Left lung (tissue), 10 donors: ENCODE results near the gene DHX32. TPM values are rescaled to one million over a fixed set of nuclear protein-coding genes. Genes with fewer than 3 reads are reported as not detected.
A peak's percentile ranks its signal among the peaks of the same experiment; 100 is the strongest.

Experiments
- ATAC-seq: fragments of 200-7000 bp; cut with Tn5 transposase; one replicate; pipeline ENCODE4 v1.9.1; 2020; ENCODE audit warnings: moderate library complexity
- DNase-seq, 4 donors: peaks; one replicate each; pipeline ENCODE4 v3.0.0-alpha.2; 2013 to 2020
- H3K27ac ChIP-seq, 2 donors: fragments of 200-600 bp; sonication (generic) in 1 of 2; one replicate each; pipeline versions ENCODE4 v1.5.0 to v1.8.0; 2020 to 2021
- H3K27me3 ChIP-seq, 2 donors: fragments of 200-600 bp; sonication (generic) in 1 of 2; one replicate each; pipeline versions ENCODE4 v1.5.0 to v1.8.0; 2020 to 2021
- H3K36me3 ChIP-seq, 2 donors: fragments of 200-600 bp; sonication (generic) in 1 of 2; one replicate each; pipeline versions ENCODE4 v1.5.0 to v1.8.0; 2020 to 2021
- H3K4me1 ChIP-seq, 2 donors: fragments of 200-600 bp; one replicate each; pipeline ENCODE4 v1.8.0; 2021
- H3K4me3 ChIP-seq, 2 donors: fragments of 200-600 bp; sonication (generic) in 1 of 2; one replicate each; pipeline versions ENCODE4 v1.5.0 to v1.8.0; 2020 to 2021; ENCODE audit warnings: mild to moderate bottlenecking in 1 of 2
- H3K9me3 ChIP-seq, 2 donors: fragments of 200-600 bp; sonication (generic) in 1 of 2; one replicate each; pipeline versions ENCODE4 v1.5.0 to v1.8.0; 2020 to 2021
- CTCF ChIP-seq, 2 donors: fragments of 200-600 bp; sonication (generic) in 1 of 2; IDR thresholded peaks; one replicate each; pipeline versions ENCODE4 v1.5.0 to v1.8.0; 2021; ENCODE audit warnings: antibody characterized with exemption in 2 of 2
- intact Hi-C, 2 donors: fragments of 100-400 bp; cut with DNase I; formaldehyde crosslinking; loops; one replicate each; pipeline versions ENCODE4 v1.11.2 to v1.14.2; 2022
- polyA plus RNA-seq, 6 donors: library from polyadenylated mRNA; unstranded; fragments of 120-200 nt; gene quantifications; one replicate each; pipeline ENCODE4 v1.2.1, GENCODE V29; 2013; ENCODE audit not compliant: insufficient read length in 6 of 6
- total RNA-seq, 2 donors: library from RNA; stranded (reverse); fragmentation: NEBNext Ultra II Directional; extraction: Animal tissue kit (Norgen Biotek cat#: 25700); gene quantifications; one replicate each; pipeline ENCODE4 v1.2.1, GENCODE V29; 2021
- donor health status: DM: no; HTN: yes; CAD: no.
- donor health status: DM: no; HTN: no; CAD: no.

DHX32 gene
- total and polyA plus RNA-seq, 8 donors, result 26.2 to 32.0 (median 27.7) TPM

- no peak overlapping the region for H3K27ac ChIP-seq
- TF ChIP-seq CTCF (IDR thresholded peaks at IDR 0.05), result no peak
- H3K27me3 ChIP-seq, result no peaks in the 10 kb centered on the region
- no peak overlapping the region for H3K4me3 ChIP-seq
- no peaks in the 10 kb centered on the region for H3K4me1 ChIP-seq
- peaks cover 0 to 20% of the 10 kb centered on the region in 2 donors for H3K36me3 ChIP-seq
- ATAC-seq (peak; percentile 74), DNase-seq (no peak)
- H3K9me3 ChIP-seq, result peaks cover 0 to 10% of the 10 kb centered on the region in 2 donors
- intact Hi-C loops, result no loop called here
These were observed 1.9 kb downstream of the DHX32 start for GRCh38 chr10:125878957-125879835.

GRCh38 chr10:125871338-125871737 is 9.8 kb downstream of the DHX32 start:
- DNase-seq, result peak in 2 of 4 donors; percentile 65 to 81
- Histone ChIP-seq H3K9me3 (peaks cover 0 to 7% of the 10 kb centered on the region in 2 donors), H3K27ac (no peak overlapping the region), H3K36me3 (peaks cover 0 to 24% of the 10 kb centered on the region in 2 donors), H3K27me3 (no peaks in the 10 kb centered on the region), H3K4me1 (no peaks in the 10 kb centered on the region), H3K4me3 (no peak overlapping the region)
- ATAC-seq, result no peak
- intact Hi-C loops, result no loop called here
- TF ChIP-seq CTCF (IDR thresholded peaks at IDR 0.05), result no peak

GRCh38 chr10:125868372-125868975 is 12.6 kb downstream of the DHX32 start:
- intact Hi-C loops, result no loop called here
- Histone ChIP-seq H3K9me3 (no peaks in the 10 kb centered on the region), H3K27me3 (no peaks in the 10 kb centered on the region), H3K4me3 (no peak overlapping the region), H3K4me1 (no peaks in the 10 kb centered on the region), H3K36me3 (peaks cover 0 to 18% of the 10 kb centered on the region in 2 donors), H3K27ac (no peak overlapping the region)
- TF ChIP-seq CTCF (IDR thresholded peaks at IDR 0.05), result peak; percentile 58 to 91
- ATAC-seq (peak; percentile 89), DNase-seq (peak in 1 of 4 donors; percentile 45)

- peaks cover 0 to 18% of the 10 kb centered on the region in 2 donors for H3K36me3 ChIP-seq
- H3K9me3 ChIP-seq, result no peaks in the 10 kb centered on the region
- no peak overlapping the region for H3K4me3 ChIP-seq
- H3K4me1 ChIP-seq, result no peaks in the 10 kb centered on the region
- intact Hi-C loops, result no loop called here
- TF ChIP-seq CTCF (IDR thresholded peaks at IDR 0.05), result no peak
- H3K27ac ChIP-seq, result no peak overlapping the region
- ATAC-seq, result peak; percentile 17
- DNase-seq, result no peak
- no peaks in the 10 kb centered on the region for H3K27me3 ChIP-seq
These were observed 14.6 kb downstream of the DHX32 start for GRCh38 chr10:125866421-125867029.

- no peak for TF ChIP-seq CTCF (IDR thresholded peaks at IDR 0.05)
- Histone ChIP-seq H3K4me1 (no peaks in the 10 kb centered on the region), H3K27ac (no peak overlapping the region), H3K36me3 (peaks cover 0 to 18% of the 10 kb centered on the region in 2 donors), H3K9me3 (no peaks in the 10 kb centered on the region), H3K4me3 (no peak overlapping the region), H3K27me3 (no peaks in the 10 kb centered on the region)
- DNase-seq (no peak), ATAC-seq (no peak)
- intact Hi-C loops, result no loop called here
These were observed 16.0 kb downstream of the DHX32 start for GRCh38 chr10:125865120-125865519.
